NCI-H2081 (cell line): ENCODE measurements around the gene UGT1A4.

ENCODE experiments used
- DNase-seq, 2 experiments: peaks; one replicate each; lab custom pipeline; 2025; lab: John Stamatoyannopoulos, UW

The UGT1A4 gene

GRCh38 chr2:233811732-233812131 lies 93.2 kb downstream of the UGT1A4 start:
- DNase-seq: no peak

- DNase-seq: no peak
Measured at GRCh38 chr2:233813236-233814055, 94.9 kb downstream of the UGT1A4 start.

- no peak for DNase-seq
Measured at GRCh38 chr2:233814056-233814835, 95.7 kb downstream of the UGT1A4 start.

- no peak for DNase-seq
Measured at GRCh38 chr2:233815861-233816260, 97.3 kb downstream of the UGT1A4 start.

GRCh38 chr2:233816334-233816733 lies 97.8 kb downstream of the UGT1A4 start:
- DNase-seq: peak in 1 of 2 experiments; percentile 28

GRCh38 chr2:233816771-233817170 lies 98.2 kb downstream of the UGT1A4 start:
- DNase-seq: no peak

GRCh38 chr2:233817361-233817911 lies 98.9 kb downstream of the UGT1A4 start:
- no peak for DNase-seq

GRCh38 chr2:233817995-233818638 lies 99.6 kb downstream of the UGT1A4 start:
- no peak for DNase-seq

- no peak for DNase-seq
Measured at GRCh38 chr2:233818639-233819621, 100.4 kb downstream of the UGT1A4 start.

- DNase-seq: no peak
Measured at GRCh38 chr2:233819884-233820773, 101.6 kb downstream of the UGT1A4 start.

GRCh38 chr2:233820774-233821105 lies 102.2 kb downstream of the UGT1A4 start:
- no peak for DNase-seq

GRCh38 chr2:233821196-233821595 lies 102.7 kb downstream of the UGT1A4 start:
- DNase-seq: no peak

- no peak for DNase-seq
Measured at GRCh38 chr2:233821709-233822100, 103.2 kb downstream of the UGT1A4 start.

- no peak for DNase-seq
Measured at GRCh38 chr2:233822101-233822771, 103.7 kb downstream of the UGT1A4 start.
